Endodermal cell (in vitro differentiated cells): Measurements from ENCODE around the gene CYCS. TPM values are rescaled to one million over a fixed set of nuclear protein-coding genes. Genes with fewer than 3 reads are reported as not detected.

Experiments
- DNase-seq: peaks from one replicate; pipeline ENCODE4 v3.0.0-alpha.2; 2017
- H3K27ac ChIP-seq: 2 replicates; pipeline ENCODE4 v1.5.1; 2013; ENCODE audit warnings: mild to moderate bottlenecking, low read depth, low read length, moderate library complexity
- H3K27me3 ChIP-seq: 2 replicates; pipeline ENCODE4 v1.6.1; 2013; ENCODE audit warnings: mild to moderate bottlenecking, low read length, moderate library complexity; ENCODE audit not compliant: insufficient read depth, control insufficient read depth, poor library complexity, severe bottlenecking
- H3K36me3 ChIP-seq: 2 replicates; pipeline ENCODE4 v1.7.0; 2013; ENCODE audit warnings: mild to moderate bottlenecking, low read length, moderate library complexity; ENCODE audit not compliant: control insufficient read depth, insufficient read depth
- H3K4me1 ChIP-seq: one replicate; pipeline ENCODE4 v1.7.0; 2013; ENCODE audit warnings: low read length; ENCODE audit not compliant: control insufficient read depth, insufficient read depth
- H3K4me3 ChIP-seq: 2 replicates; pipeline ENCODE4 v1.5.1; 2013; ENCODE audit warnings: mild to moderate bottlenecking, low read length, moderate library complexity
- H3K9ac ChIP-seq: 2 replicates; pipeline ENCODE4 v1.6.1; 2013; ENCODE audit warnings: mild to moderate bottlenecking, low read length, moderate library complexity; ENCODE audit not compliant: poor library complexity, severe bottlenecking; ENCODE audit errors: extremely low read depth
- H3K9me3 ChIP-seq: 2 replicates; pipeline ENCODE4 v1.6.1; 2013; ENCODE audit warnings: mild to moderate bottlenecking, low read length, moderate library complexity; ENCODE audit not compliant: control insufficient read depth
- H3K27ac Mint-ChIP-seq: 2 replicates; pipeline ENCODE4 v1.8.0; 2020; ENCODE audit warnings: mixed read lengths
- H3K27me3 Mint-ChIP-seq: 2 replicates; pipeline ENCODE4 v1.8.0; 2021; ENCODE audit warnings: mild to moderate bottlenecking, mixed read lengths; ENCODE audit not compliant: insufficient read depth
- H3K36me3 Mint-ChIP-seq: 2 replicates; pipeline ENCODE4 v1.8.0; 2020; ENCODE audit warnings: low read depth, mixed read lengths
- H3K4me1 Mint-ChIP-seq: 2 replicates; pipeline ENCODE4 v1.8.0; 2020; ENCODE audit warnings: mixed read lengths
- H3K4me3 Mint-ChIP-seq: 2 replicates; pipeline ENCODE4 v1.8.0; 2020; ENCODE audit warnings: mild to moderate bottlenecking, moderate library complexity, mixed read lengths
- H3K9me3 Mint-ChIP-seq: 2 replicates; pipeline ENCODE4 v1.8.0; 2020; ENCODE audit warnings: mild to moderate bottlenecking, mixed read lengths
- WGBS, 2 experiments: methylation state at CpG; one replicate each; pipeline versions ENCODE4 v1.1.5 to v1.1.7; 2013; ENCODE audit warnings: missing lambda C conversion rate in 2 of 2, mixed read lengths in 1 of 2; ENCODE audit not compliant: insufficient coverage in 1 of 2, insufficient read length in 1 of 2; 5-methylcytosine and 5-hydroxymethylcytosine counted together
- total RNA-seq, 2 donors: library from RNA; stranded (reverse); fragmentation: NEBNext Ultra II Directional in 1 of 2; extraction: Animal tissue kit (Norgen Biotek cat#: 25700) in 1 of 2; gene quantifications; 2 replicates in 1 of 2; 3 replicates in 1 of 2; pipeline ENCODE4 v1.2.1, GENCODE V29; 2021
- TF ChIP-seq, protein P1 (sequence below): fragments of 200-600 bp; sonication (generic); conservative IDR thresholded peaks from 2 replicates; pipeline ENCODE4 v1.5.0; 2021; ENCODE audit warnings: antibody characterized with exemption, mild to moderate bottlenecking

CYCS gene
- total RNA-seq, 2 donors from 2014 or later, result 118 to 126 TPM

DNA sequence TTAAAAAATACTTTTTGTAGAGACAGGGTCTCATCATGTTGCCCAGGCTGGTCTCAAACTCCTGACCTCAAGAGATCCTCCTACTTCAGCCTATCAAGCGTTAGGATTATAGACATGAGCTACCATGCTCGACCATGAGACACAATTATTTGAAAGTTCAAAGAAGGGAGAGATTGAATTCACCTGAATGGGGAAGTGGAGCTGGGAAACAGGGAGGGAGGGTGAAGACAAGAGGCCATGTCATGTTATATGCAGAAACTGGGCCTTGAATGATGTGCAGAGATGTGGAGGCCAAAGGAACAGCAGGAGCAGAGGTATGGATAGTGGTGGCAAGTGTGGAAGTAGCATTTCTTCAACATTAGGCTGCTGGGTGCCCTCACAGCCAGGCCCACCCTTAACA lies 18.7 kb upstream of the CYCS start:
- Histone ChIP-seq H3K36me3 (no peaks in the 10 kb centered on the region), H3K27me3 (no peaks in the 10 kb centered on the region), H3K4me3 (no peak overlapping the region), H3K4me1 (no peaks in the 10 kb centered on the region), H3K9ac (no peak overlapping the region), H3K27ac (no peak overlapping the region), H3K9me3 (no peaks in the 10 kb centered on the region)
- H3K4me3 Mint-ChIP-seq, result no peak overlapping the region
- 86 to 96% methylated on average over 2 of the region's 2 CpGs for WGBS, 2 experiments
- no peak overlapping the region for H3K27ac Mint-ChIP-seq
- no peak for DNase-seq
- TF ChIP-seq, protein P1, sequence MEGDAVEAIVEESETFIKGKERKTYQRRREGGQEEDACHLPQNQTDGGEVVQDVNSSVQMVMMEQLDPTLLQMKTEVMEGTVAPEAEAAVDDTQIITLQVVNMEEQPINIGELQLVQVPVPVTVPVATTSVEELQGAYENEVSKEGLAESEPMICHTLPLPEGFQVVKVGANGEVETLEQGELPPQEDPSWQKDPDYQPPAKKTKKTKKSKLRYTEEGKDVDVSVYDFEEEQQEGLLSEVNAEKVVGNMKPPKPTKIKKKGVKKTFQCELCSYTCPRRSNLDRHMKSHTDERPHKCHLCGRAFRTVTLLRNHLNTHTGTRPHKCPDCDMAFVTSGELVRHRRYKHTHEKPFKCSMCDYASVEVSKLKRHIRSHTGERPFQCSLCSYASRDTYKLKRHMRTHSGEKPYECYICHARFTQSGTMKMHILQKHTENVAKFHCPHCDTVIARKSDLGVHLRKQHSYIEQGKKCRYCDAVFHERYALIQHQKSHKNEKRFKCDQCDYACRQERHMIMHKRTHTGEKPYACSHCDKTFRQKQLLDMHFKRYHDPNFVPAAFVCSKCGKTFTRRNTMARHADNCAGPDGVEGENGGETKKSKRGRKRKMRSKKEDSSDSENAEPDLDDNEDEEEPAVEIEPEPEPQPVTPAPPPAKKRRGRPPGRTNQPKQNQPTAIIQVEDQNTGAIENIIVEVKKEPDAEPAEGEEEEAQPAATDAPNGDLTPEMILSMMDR, result no peak
- no peaks in the 10 kb centered on the region for H3K36me3 Mint-ChIP-seq
- peaks cover 2% of the 10 kb centered on the region for H3K4me1 Mint-ChIP-seq
- H3K9me3 Mint-ChIP-seq, result no peaks in the 10 kb centered on the region
- no peaks in the 10 kb centered on the region for H3K27me3 Mint-ChIP-seq

DNA sequence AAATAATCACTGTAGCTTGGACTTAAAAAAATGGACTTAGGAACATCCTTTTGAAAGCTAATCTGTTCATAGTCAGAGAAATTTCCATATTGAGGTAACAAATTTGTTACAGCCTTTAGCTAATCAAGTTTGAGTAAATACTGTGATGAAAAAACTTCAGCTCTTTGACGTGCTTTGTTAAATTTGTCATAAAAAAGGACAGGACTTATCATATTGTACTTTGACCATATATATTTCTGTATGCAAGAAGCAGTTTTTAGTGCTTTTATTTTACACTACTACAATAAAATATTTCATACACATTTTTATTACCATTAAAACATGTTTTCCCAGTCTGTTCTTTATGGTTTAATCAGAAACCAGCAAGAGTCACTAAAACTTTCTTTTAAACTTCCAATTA lies 14.5 kb upstream of the CYCS start:
- Histone ChIP-seq H3K9me3 (no peaks in the 10 kb centered on the region), H3K36me3 (no peaks in the 10 kb centered on the region), H3K27ac (no peak overlapping the region), H3K4me3 (no peak overlapping the region), H3K27me3 (no peaks in the 10 kb centered on the region), H3K9ac (no peak overlapping the region), H3K4me1 (no peaks in the 10 kb centered on the region)
- no peak overlapping the region for H3K4me3 Mint-ChIP-seq
- H3K4me1 Mint-ChIP-seq, result no peaks in the 10 kb centered on the region
- DNase-seq, result no peak
- no peaks in the 10 kb centered on the region for H3K36me3 Mint-ChIP-seq
- TF ChIP-seq, protein P1, result no peak
- H3K27ac Mint-ChIP-seq, result no peak overlapping the region
- no peaks in the 10 kb centered on the region for H3K9me3 Mint-ChIP-seq
- no peaks in the 10 kb centered on the region for H3K27me3 Mint-ChIP-seq
- 100% methylated on average over 1 of the region's 1 CpG; no CpG with 5 or more reads in 1 of the 2 experiments for WGBS, 2 experiments

DNA sequence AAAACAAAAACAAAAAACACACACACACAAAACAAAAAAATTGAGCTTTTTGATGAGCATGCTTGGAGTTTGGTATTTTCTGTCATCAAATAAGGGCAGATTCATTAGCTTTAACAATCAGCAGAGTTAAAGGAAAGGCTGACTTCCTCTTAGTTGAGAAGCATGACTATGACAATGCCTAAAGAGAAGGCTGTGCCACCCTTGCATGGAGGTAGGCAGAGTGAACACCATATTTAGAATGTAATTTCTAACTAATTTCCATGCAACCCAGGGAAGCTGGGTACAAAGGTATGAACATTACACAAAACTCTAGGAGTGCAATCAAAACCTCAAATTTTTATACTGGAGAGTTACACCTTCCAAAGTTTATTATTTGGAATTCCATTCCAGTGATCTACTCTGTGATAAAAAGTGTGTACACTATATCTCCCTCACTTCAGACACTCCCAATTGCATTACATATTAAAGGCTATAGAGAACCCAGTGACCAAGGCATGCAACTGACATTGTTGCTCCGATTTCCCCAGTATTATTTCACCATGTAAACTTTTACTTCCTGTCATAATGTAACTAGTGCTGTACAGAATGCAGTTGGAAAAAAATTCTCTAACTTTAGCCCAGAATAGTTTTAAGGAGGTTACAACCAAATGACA lies 9.4 kb upstream of the CYCS start:
- Mint-ChIP-seq H3K27ac (no peak overlapping the region), H3K9me3 (peaks cover 14% of the 10 kb centered on the region), H3K36me3 (no peaks in the 10 kb centered on the region), H3K27me3 (no peaks in the 10 kb centered on the region), H3K4me3 (no peak overlapping the region), H3K4me1 (peaks cover 2% of the 10 kb centered on the region)
- no peaks in the 10 kb centered on the region for H3K27me3 ChIP-seq
- H3K9me3 ChIP-seq, result no peaks in the 10 kb centered on the region
- no peak overlapping the region for H3K4me3 ChIP-seq
- H3K9ac ChIP-seq, result no peak overlapping the region
- WGBS, 2 experiments, result 67 to 90% methylated on average over 1 of the region's 1 CpG
- TF ChIP-seq, protein P1, result no peak
- no peaks in the 10 kb centered on the region for H3K4me1 ChIP-seq
- DNase-seq, result no peak
- no peaks in the 10 kb centered on the region for H3K36me3 ChIP-seq
- no peak overlapping the region for H3K27ac ChIP-seq
